Measurements from ENCODE around the gene CYP11A1.

The CYP11A1 gene

DNA sequence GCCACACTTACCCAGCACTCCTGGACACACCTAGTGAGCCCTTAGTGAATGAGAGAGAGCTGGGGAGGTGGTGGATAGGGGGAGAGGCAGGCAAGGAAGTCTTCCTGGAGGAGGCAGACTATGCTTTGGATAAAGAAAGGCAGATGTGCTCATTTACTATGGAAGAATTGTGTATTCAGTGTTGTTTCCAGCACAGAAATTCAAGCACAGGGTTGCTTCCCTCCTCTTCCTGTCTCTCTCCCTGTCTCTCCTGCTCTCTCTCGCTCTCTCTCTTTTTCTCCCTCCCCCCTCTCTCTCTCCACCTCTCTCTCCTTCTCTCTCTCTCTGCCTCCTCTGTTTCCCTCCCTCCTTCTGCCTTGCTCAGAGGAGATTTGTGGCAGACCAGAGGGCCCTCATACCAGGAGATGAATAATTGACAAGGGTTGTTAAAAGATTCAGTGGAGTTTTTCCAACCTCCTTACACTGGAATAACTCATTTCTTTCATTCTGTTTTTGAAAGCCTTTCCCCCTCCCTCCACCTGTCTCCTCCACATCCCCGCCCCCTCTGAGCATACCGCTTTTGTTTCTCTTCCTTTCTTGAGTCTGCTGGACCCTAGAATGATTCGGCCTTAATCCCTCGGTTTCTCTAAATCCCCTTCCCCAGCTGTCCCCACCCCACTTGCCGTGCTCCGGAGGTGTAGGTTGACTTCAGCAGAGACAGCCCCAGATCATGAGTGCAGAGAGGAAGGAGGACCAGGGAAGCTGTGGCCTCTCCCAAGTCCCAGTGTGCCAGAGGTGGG lies 65.7 kb downstream of the CYP11A1 start:
- no peak for DNase-seq (ENCODE audit: low spot score)

DNA sequence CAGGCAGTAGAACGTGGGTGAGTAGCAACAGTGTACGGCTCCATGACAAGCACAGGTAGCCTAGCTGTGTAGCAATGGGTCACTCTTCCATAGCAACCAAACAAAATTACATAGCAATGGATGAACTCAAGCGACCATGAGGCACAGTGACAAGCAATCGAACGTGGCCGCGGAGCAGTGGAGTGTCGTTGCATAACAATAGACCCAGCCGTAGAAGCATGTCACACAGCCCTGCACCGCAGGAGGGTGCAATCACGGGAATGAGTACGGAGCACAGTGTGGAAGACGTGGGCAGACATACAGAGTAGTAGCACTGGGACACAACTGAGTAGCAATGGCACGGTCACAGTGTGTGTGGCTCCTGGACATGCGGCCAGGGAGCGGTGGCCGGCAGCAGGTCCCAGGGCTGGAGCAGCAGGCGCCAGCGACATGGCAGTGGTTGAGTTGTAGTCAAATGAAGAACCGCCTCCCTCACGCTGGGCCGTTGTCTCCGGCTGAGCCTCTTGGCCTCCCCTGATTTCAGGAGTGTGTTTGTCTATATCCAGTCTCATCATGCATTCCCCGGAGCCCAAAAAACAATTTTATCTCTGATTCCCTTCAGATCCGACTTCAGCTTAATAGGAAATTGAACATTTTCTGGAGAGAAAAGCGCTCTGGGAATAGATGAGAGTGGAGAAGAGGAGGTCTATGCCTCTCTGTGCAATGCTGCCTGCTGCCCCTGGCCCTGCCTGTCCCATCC lies 67.2 kb downstream of the CYP11A1 start:
- no peak for DNase-seq (ENCODE audit: low spot score)

DNA sequence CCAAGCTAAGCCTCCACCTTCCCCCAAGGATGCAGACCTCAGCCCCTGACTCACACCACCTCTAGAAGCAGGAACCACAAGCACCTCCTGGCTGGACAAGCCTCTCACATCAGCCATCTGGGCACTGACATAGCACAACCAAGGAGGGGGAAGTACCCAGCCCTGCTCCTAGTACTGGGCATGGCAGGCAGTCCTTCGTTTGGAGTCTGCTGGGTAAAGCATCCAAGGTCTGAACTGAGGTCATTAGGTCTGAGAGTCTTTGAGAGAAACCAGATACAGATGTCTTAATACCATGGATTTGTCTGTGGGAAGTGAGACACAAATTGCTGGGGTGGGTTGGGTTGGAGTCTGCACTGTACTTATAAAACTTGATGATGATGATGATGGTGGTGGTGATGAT lies 69.6 kb downstream of the CYP11A1 start:
- DNase-seq (ENCODE audit: low spot score) = no peak

DNA sequence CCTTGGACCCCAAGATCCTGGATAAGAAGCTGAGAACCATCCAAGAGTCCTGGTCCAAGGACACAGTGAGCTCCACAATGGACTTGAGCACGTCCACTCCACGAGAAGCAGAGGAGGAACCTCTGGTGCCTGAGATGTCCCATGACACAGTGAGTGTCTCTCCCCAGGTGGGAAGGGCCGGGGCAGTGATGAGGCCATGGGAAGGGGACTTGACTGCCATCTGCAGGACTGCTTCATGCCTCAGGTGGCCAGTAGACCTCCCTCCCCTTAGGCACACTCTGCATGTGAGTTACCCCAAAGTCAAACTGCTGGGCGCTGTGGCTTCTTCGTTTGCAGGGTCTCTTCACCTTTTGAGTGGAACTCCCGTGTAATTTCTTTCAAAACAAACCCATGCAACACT lies 71.6 kb downstream of the CYP11A1 start:
- DNase-seq (ENCODE audit: low spot score) = no peak

DNA sequence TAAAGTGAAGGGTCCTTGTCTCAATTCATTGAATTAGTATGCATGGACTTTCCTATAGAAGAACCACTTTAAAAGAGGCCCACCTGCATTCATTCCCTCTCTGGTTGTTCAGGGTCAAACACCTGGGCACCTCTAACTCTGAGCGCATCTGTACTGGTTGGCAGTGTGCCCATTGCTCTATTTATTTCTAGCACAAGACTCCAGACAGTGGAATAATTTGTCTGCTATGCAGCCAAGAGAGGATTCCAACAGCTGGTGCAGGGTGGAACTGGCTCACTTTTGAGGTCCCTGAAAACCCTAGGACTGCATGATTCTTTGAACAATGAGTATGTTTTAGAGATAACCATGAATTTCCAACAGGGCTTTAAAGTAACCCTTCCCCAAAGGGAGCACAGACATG lies 73.4 kb downstream of the CYP11A1 start:
- no peak for DNase-seq (ENCODE audit: low spot score)

DNA sequence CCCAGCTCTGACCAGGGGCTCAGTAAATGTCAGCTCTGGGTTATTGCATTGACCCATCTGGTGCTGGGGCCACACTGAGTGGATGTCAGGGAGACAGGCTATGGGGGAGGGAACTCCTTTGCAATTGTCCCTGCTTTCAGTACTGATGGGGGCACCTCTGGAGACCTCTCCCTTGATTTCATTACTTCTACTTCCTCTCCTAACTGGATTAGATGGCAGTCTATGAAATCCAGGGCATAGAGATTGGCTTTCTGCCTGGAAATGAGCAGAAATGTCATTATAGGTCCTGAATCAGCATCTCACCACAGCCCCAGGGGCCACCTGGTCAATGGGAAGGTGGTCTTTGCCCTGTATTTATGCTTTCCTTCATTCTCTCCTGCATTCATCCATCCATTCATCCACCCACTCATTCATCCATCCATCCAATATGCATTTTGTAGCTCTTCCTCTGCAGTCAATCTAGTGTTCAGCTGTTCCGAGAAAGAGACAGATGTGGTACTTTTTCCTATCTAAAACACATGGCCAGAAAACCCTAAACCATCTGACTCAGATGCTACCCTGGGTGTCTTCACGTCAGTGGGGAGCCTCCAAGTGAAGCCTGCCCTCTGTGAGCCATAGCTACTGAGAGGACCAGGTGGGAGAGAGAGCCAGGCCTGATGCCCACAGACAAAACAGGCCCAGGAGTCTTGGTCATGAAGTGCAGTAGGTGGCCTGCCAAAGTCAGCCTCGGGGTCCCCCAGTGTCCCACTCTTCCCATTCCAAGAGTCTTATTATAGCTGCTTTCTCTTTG lies 74.2 kb downstream of the CYP11A1 start:
- DNase-seq (ENCODE audit: low spot score) = no peak

DNA sequence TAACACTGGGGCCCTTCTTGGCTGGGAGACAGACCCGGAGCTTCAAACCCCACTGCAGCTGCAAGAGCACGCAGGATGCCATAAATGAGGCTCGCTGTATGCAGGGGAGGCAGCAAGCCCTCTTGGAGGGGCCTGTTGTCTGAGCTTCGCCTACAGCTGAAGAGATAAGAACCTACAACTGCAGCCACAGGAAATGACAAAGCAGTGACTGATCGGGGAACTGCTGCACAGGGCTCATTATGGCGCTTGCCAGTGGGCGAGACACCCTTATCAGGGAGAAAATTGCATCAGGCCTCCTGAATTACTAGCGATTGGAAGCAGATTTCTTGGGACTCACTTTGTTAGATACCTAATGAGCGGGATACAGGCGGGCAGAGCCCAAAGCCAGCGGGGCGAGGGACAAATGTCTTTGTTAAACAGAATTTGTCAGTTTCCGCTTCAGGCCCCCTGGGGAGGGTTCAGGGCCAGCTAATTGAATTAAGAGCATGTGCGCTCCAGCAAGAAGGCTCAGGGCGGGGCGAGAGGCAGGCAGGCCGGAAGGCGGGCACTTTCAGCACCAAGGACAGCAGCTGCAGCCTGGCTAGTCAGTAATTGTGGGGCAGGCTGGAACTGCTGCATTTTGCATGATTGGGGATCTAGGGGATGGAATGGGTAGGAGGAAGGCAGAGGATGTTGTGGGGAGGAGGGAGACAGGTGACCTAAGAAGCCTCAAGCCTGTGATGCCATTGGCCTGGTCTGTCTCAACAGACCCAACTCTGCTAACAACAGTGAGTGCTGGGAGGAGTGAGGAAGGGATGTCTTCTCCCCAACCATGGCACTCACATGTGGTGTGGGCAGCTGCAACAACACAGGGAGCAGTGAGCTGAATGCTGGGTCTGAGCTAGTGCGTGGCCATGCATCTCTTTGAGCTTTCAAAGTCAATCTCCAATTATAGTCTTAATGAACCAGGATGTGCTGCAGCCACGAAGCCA lies 76.1 kb downstream of the CYP11A1 start:
- DNase-seq (ENCODE audit: low spot score) = peak; percentile 71

DNA sequence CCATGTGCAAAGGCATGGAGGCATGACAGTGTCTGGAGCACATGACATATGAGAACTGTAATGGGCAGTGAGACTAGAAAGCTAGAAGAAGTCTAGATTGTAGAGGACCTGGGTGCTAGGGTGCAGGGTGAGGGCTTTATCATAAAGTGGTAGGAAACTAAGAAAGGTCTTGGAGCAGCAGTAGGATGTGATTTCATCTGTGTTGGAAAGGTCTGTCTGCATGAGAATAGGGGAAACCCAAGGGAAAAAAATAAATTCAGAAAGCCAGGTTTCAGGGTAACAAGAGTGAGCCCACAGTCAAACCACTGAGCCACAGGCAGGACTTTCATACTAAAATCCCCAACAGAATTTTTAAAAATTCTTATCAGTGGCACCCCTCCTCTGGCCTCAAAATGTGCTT lies 76.8 kb downstream of the CYP11A1 start:
- no peak for DNase-seq (ENCODE audit: low spot score)

DNA sequence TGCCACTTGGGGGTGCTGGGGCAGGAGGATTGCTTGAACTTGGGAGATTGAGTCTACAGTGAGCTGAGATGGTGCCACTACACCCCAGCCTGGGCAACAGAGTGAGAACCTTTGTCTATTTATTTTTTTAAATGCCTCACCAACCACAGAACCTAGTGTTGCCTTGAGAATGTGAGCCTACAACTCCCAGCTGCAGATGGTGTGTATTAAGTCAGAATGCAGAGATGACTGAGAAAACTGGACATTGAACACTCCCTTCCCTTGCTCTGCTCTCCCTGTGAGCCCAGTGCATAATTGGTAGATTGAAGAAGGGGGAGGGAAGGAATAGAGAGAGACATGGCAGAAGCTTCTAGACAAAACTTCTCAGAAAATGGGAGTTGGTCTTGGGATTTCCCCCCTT lies 77.8 kb downstream of the CYP11A1 start:
- DNase-seq (ENCODE audit: low spot score) = no peak

Data from COLO829 (cell line).